Measurements from ENCODE around the gene AKR1C3.
A peak's percentile ranks its signal among the peaks of the same experiment; 100 is the strongest.
"Not testable (repeated sequence)": the region's sequence is repeated elsewhere in the genome, so short reads cannot be mapped to it uniquely, and the experiment has no call there.

The AKR1C3 gene

DNA sequence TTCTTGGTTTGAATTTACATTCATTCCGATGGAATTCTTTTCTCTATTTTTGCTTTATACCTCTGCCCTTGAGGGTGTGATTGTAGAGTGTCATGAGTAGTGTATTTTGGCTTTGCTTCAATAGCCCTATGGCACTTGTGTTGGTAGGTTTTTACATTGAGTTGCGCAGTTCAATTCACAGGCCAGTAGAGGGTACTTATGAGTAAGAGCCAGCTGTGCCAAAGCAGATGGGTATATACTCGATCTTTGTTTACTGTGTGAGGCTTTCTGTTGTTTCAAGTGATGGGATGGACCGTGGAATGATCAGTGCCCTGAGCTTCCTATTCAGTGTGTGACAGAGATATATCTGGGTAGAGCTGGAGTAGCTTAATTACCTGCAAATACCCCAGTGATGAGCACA, 4.3 kb upstream of the AKR1C3 start:
- DNase-seq, result peak; percentile 52 to 68

DNA sequence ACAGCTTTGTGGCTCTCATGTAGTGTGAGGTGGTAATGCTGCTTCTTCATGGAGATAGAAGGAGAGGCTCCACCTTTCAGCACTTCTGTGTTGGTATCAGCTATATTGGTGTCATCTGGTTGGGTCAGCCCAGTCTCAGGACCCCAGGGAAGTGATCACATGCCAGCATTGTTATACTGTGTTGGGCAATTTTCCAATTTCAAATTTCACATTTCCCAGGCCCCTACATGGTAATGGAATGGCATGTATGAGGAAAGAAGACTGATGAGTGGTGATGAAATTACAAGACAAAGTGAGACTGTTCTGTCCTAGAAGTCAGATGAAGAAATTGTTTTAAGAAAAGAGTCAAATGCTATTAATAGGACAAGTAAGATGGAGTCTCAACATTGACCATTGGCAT, 3.7 kb upstream of the AKR1C3 start:
- no peak for DNase-seq

DNA sequence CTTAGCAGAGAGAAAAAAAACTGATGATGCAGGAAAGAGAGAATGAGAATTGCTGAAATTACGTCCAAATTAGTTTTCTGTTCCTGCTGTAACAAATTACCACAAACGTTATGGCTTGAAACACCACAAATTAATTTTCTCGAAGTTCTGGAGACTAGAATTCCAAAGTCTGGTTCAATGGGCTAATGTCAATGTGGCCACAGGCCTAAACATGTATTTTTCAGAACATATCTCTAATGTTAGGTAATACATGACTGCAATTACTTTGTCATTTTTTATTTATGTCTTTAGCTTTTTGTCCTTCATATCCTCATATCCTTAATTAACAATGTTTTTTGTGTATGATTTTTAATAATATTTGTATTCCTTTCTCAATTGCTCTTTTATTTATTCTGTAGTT, 3.0 kb upstream of the AKR1C3 start:
- no peak for DNase-seq

DNA sequence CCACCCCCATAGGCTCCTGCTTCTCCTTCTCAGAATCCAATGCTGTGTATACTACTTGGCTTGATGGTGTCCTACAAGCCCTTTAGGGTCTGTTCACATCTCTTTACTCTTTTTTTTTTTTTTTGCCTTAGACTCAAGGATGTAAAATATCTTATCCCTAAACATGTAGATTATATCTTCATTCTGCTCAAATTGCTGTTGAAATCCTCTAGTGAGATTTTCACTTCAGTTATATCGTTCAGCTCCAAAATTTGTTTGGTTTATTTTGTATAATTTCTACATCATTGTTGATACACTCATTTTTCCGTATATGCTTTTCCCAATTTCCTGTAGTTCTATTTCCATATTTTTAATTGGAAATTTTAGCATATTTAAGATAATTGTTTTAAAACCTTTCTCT, 1.8 kb upstream of the AKR1C3 start:
- no peak for DNase-seq

DNA sequence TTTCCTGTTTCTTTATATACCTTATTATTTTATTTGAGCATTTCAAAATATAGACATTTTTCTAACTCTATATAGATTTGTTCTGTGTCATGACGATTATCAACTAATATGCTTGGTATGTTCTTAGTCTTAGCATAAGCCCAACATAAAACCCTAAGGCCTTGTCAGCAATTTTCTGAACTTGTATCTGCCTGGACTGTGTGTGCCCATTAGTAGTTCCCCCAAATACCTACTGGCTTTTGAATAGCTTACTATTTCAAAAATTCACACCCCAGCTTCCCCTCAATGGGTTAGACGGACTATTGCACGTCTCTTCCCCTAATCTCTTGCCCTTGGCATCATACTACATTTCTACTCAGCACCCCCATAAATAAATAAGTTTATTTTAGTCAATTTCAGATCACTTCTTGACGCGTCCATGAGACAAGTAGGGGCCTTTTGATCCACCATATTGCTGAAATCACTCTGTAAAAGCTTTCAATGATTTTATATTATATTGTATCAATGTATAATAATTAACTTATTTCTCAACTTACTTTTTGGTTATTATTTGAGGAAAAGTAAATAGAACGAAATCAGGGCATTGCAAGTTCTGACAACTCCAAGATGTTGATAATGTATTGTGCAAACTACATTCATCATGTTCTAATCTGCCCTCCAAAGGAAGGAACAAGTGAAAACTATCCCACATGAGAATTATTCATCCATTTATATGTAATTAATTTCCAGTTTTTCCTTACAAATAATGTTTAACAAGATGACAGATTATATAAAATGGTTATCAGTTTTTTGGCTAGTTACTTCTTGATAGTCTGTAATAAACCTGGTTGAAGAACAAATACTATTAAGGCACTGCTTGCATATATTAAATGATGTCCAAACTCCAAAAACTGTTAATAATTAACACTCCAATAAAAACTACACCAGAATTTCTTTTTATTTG, 1.1 kb upstream of the AKR1C3 start:
- DNase-seq, result no peak

DNA sequence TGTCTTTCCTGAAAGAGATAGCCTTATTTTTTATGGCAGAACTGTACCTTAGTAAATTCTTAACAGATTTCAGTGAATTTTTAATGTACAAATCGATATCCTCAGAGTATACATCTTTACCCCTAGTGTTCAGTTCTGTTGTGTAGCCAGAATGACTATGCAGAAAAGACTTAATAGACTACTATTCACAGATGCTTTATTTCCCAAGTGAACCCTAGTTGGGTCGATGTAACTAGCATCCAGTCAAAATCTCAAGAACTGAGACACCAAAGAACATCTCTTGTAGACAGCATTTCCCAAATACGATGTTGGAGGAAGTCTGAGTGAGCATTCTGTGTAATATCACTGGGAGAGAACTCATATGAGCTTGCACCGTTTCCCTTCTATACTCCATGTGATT, 1.5 kb downstream of the AKR1C3 start:
- DNase-seq, result no peak

DNA sequence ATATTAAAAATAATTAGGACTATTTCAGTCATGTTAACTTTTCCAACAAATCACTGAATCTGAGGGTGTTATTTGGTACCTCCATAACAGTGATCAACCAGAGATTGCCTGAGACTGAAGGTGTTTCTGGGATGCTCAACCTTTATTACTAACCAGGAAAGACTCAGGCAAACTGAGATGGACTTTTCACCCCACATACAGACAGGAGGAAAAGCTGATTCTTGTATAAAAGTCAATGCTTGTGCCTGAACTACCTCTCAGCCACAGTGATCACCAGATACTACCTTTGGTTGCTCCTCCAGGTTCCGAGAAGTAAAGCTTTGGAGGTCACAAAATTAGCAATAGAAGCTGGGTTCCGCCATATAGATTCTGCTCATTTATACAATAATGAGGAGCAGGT, 1.9 kb downstream of the AKR1C3 start:
- no peak for DNase-seq

DNA sequence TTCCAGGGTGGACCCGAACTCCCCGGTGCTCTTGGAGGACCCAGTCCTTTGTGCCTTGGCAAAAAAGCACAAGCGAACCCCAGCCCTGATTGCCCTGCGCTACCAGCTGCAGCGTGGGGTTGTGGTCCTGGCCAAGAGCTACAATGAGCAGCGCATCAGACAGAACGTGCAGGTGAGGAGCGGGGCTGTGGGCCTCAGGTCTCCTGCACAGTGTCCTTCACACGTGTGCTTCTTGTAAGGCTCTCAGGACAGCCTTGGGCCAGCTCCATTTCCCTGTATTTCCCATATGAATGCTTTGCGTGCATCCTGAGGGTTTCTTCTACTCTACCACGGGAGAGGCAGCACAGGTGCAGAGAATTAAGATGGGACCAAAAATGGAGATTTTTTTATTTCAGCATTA, 8.3 kb downstream of the AKR1C3 start:
- DNase-seq, result not testable (repeated sequence)

DNA sequence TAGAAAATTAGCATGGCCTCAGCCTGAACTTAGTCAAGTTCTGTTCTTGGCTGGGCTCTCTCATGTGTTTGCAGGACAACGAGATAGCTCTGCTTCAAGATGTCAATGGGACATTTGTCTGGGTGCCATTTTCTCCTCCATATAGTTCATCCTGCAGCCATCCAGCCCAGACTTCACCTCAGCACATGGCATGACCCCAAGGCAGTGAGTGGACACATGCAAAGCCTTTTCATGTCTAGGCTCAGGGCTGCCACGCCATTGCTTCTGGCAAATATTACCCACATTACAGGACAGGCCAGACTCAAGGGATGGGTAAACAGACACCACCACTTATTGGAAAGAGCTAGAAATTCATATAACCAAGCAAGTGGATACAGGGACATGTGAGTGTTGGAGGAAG, 9.3 kb downstream of the AKR1C3 start:
- no peak for DNase-seq

DNA sequence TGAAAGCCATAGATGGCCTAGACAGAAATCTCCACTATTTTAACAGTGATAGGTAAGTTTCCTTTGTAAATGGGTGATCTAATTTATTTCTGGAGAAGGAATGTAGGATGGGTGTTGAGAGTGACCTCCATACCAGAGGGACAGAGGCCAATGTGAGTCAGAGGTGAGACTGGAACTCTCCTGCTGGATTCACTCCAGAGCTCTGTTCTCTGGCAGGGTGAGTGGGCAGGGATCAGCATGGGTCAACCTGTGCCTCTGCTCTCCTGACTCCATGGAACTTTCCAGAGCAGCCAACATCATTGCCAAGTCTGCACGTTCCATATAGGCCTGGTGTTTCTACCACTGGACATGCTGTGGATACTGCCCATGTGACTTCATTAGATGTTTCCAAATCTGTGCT, 11.4 kb downstream of the AKR1C3 start:
- DNase-seq, result no peak

DNA sequence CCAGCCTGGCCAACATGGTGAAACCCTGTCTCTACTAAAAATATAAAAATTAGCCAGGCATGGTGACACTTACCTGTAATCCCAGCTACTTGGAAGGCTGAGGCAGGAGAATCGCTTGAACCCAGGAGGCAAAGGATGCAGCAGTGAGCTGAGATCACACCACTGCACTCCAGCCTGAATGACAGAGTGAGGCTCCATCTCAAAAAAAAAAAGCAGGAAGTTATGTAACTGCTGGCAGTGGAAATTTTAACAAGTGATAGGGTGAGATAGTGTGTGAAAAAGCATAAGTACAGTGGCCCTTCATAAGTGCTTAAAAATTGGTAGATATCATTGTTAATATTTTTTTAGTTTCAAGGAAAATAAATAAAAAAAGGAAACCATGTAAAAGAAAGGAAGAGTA, 12.3 kb downstream of the AKR1C3 start:
- DNase-seq, result peak in 1 of 2 experiments; percentile 15

DNA sequence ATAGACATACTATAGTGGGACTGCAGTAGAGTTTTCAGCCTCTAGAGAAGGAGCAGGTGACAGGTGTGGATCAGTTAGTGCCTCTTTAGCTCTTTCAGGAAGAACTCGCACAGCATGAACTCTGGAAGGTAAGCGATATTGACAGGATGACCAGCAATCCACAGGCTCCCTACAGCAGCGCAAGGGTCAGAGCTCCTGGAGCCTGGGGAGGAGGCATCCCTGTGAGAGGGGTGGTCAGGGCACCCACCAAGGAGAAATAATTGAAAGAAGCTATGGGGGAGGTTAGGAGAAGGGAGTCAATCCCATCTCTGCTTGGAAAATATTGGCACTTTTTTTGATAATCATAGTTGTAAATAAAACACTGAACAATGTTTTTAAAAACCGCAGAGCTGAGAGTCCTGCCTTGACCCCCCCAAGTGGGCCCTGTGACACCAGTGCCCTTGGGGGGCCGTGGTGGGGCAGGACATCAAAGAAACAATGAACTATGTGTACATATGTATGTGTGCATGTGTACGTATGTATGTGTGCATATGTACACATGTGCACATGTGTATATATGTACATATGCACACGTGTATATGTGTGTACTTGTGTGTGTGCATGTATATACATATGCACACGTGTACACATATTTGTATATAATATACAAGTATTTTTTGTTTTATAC, 13.8 kb downstream of the AKR1C3 start:
- no peak for DNase-seq

DNA sequence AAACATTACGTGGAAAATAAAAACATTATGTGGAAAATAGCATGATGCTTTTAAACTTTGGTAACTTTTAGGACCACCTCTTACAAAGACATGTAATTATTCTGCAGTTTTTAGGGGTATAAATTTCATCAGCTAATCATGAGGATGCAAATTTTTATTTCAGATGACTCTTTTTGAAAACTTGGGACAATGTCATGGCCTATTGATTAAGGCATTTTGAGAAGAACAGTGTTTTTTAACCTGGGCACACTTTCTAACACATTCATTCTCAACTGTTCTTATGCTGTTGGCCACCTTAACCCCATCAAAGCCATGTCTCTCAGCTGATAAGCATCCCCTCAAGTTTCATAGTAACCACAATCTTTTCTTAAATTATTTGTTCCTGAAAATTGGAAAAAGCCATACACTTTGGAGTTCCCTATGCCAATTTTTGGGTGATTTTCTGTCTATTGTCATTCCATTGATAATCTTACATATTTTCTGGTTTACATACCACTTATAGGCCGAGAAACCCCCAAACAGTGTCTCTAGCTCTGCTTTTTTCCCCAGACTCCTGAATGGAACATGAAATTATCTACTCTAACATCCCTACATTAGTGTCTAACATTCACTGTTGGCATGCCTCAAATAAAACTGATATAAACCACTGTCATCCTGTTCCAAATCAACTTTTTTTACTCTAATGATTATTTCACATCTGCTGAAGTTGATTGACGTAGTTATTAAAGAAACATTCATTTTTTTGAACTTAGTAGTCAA, 14.6 kb downstream of the AKR1C3 start:
- no peak for DNase-seq

DNA sequence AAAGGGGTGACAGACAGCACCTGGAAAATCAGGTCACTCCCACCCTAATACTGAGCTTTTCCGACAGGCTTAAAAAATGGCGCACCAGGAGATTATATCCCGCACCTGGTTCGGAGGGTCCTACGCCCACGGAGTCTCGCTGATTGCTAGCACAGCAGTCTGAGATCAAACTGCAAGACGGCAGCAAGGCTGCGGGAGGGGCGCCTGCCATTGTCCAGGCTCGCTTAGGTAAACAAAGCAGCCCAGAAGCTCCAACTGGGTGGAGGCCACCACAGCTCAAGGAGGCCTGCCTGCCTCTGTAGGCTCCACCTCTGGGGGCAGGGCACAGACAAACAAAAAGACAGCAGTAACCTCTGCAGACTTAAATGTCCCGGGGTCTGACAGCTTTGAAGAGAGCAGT, 15.6 kb downstream of the AKR1C3 start:
- DNase-seq, result not testable (repeated sequence)

DNA sequence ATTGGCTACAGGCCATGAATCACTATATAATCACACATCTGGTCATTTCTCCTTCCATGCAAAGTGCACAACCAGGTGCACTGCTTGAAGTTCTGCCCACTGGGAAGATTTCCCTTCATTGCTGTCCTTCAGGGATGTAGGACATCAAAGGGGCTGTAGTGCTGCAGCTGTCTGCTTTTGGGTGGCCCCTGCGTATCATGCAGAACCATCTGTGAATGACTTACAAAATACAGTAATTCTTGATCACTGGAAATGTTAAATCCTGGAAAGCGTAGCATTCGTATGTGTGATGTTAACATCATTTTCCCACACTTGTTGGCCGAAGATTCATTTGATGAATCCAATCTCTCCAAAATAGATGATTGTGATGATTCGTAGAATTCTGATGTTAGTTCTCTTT, 22.4 kb downstream of the AKR1C3 start:
- DNase-seq, result no peak

DNA sequence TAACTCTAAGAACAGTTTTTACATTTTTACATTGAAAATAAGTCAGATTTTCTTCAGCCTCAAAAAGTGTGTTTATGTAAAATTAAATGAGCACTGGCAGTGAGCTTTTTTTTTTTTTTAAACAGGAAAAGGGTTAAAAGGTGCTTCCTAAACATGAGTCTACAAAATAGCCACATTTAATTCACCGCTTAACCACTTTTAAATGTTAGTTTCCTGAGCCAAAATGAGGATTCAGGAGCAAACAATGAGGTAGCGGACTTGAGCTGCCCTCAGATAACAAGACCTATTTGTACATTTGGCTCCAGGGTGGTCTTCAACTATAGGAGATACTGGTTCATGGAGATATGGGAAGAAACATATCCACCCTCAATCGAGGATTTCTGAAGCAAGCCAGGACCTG, 22.8 kb downstream of the AKR1C3 start:
- DNase-seq, result peak; percentile 15 to 22

DNA sequence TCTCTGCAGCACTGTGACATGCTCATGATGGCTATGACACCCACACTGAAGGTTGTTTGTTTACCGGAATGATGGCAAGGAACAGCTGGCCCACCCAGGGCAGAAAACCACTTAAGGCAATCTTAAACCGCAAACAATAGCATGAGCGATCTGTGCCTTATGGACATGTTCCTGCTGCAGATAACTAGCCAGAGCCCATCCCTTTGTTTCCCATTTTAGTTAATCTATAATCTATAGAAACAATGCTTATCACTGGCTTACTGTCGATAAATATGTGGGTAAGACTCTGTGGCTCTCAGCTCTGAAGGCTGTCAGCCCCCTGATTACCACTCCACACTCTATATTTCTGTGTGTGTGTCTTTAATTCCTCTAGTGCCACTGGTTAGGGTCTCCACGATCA, 25.8 kb downstream of the AKR1C3 start:
- not testable (repeated sequence) for DNase-seq

DNA sequence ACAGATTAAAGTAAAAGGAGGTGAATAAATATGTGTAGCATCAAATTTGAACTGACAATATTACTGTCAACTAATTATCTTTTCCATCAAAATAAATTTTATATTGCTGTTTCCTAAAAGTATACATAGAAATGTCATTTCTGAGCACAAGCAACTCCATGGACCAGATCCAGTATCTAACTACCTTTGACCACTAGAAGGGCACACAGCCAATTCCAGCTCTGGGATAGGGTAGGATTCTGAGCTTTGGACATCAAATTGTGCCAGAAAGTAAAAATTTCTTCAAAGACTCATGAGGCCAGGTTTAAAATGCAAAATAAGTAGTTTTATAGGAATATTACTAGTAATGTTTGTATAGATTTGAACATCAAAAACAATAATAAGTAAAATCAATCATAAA, 29.7 kb downstream of the AKR1C3 start:
- DNase-seq, result no peak

DNA sequence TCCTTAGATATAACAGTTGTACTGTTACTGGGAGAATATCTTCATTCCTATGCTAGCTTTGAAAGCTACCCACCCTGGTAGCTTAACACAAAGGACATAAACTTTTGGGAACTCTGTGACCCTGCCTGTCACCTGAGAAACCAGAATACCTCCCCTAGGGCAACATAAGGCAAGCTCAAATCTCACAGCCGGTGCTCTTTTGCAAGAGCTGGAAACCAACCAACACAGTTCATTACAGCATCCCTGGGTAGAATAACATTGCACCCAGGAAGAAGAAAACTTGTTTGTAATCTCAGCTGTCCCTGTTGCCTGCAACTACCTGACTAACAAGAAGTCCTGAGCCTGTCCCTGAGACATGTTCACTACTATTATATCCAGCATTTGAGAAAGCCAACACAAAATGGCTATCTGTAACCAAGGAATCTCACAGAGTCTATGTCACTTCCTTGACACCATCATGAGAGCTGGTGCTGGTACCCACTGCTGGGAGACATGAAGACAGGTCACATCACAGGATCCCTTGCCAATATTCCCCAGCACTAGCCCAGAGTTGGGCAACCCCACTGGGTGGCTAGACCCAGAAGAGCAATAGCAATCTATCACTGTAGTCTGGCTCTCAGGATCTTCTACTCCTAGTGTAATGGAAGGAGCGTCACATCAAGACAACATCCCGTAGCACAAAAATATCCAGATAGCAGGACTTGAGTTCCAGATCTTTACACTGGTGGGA, 31.3 kb downstream of the AKR1C3 start:
- no peak for DNase-seq

DNA sequence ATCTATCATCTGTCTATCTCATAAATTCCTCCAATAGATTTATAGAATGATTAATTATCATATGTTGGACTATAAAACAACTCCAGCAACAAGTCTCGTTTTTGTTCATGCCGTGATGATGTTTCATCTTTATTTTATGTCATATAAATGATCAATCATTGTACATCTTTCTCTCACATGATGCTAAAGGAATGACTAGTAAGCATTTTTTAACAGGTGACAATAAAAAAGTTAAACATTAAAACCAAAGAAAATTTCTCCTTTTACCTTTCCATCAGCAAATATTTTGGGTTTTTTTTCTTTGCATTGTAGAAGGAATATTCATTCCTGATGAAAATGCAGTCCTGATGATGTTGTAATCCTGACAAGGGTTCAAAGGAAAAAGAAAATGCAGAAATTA, 41.4 kb downstream of the AKR1C3 start:
- no peak for DNase-seq

DNA sequence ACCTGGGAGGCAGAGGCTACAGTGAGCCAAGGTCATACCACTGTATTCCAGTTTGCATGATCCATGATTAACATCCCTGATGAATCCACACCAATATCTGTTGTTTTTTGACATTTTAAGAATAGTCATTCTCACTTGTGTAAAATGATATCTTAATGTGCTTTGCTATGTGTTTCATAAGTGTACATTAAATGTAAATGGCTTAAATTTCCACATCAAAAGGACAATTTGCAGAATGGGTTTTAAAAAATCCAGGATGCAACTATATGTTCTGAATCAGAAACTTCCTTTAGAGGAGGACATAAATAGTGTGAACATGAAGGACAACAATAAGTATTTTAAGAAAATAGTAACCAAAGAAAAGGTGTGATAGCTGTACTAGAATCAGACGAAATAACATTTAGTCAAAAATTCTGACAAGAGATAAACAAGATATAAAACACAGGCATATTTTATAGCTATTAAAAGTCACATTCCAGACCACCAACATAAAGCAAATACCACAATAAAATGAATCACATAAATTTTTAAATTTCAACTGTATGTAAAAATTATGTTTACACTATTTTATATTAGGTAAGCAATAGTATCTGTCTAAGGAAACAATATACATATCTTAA, 42.4 kb downstream of the AKR1C3 start:
- no peak for DNase-seq

DNA sequence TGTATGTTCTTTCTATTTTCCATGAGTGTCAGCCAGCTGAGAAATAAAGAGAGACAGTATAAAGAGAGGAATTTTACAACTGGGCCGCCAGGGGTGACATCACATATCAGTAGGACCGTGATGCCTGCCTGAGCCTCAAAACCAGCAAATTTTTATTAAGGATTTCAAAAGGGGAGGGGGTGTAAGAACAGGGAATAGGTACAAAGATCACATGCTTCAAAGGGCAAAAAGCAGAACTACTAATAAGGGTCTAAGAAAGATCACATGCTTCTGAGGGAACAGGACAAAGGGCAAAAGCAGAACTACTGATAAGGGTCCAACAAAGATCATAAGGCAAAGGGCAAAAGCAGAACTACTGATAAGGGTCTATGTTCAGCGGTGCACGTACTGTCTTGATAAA, 43.5 kb downstream of the AKR1C3 start:
- DNase-seq, result not testable (repeated sequence)

Measured in Kasumi-1 (cell line).